GM19438 (cell line): ENCODE data around the gene STRN3.
"Not testable (repeated sequence)": the region's sequence is repeated elsewhere in the genome, so short reads cannot be mapped to it uniquely, and the experiment has no call there.

Experiments
- ATAC-seq: cut with Tn5 transposase; IDR thresholded peaks from one replicate; pipeline ENCODE4 v1.9.1; 2021; ENCODE audit warnings: low read depth; ENCODE audit not compliant: unreplicated experiment

Gene STRN3

GRCh38 chr14:30972882-30973582 is 53.1 kb downstream of the STRN3 start:
- ATAC-seq = no peak

GRCh38 chr14:30972036-30972732 is 54.0 kb downstream of the STRN3 start:
- not testable (repeated sequence) for ATAC-seq

GRCh38 chr14:30971586-30971985 is 54.6 kb downstream of the STRN3 start:
- no peak for ATAC-seq

- ATAC-seq = not testable (repeated sequence)
Observed at GRCh38 chr14:30969796-30970195, 56.4 kb downstream of the STRN3 start.

- ATAC-seq = not testable (repeated sequence)
Observed at GRCh38 chr14:30967364-30968098, 58.6 kb downstream of the STRN3 start.

GRCh38 chr14:30966415-30967363 is 59.5 kb downstream of the STRN3 start:
- no peak for ATAC-seq

GRCh38 chr14:30965861-30966260 is 60.3 kb downstream of the STRN3 start:
- ATAC-seq = not testable (repeated sequence)

GRCh38 chr14:30962537-30962936 is 63.6 kb downstream of the STRN3 start:
- ATAC-seq = not testable (repeated sequence)

- ATAC-seq = no peak
Observed at GRCh38 chr14:30961330-30961729, 64.8 kb downstream of the STRN3 start.

- ATAC-seq = no peak
Observed at GRCh38 chr14:30960216-30960615, 66.0 kb downstream of the STRN3 start.

GRCh38 chr14:30958555-30959407 is 67.4 kb downstream of the STRN3 start:
- no peak for ATAC-seq

GRCh38 chr14:30957813-30958370 is 68.3 kb downstream of the STRN3 start:
- ATAC-seq = peak; percentile 77

GRCh38 chr14:30949651-30950050 is 76.5 kb downstream of the STRN3 start:
- ATAC-seq = no peak

GRCh38 chr14:30943694-30944093 is 82.5 kb downstream of the STRN3 start:
- no peak for ATAC-seq

- no peak for ATAC-seq
Observed at GRCh38 chr14:30940886-30941285, 85.3 kb downstream of the STRN3 start.

GRCh38 chr14:30938617-30939016 is 87.6 kb downstream of the STRN3 start:
- ATAC-seq = no peak

GRCh38 chr14:30935445-30935844 is 90.7 kb downstream of the STRN3 start:
- ATAC-seq = no peak

- not testable (repeated sequence) for ATAC-seq
Observed at GRCh38 chr14:30933937-30934336, 92.2 kb downstream of the STRN3 start.

- ATAC-seq = no peak
Observed at GRCh38 chr14:30928462-30928861, 97.7 kb downstream of the STRN3 start.
